ENCODE measurements around the gene SHISA8. TPM values are rescaled to one million over a fixed set of nuclear protein-coding genes. Genes with fewer than 3 reads are reported as not detected.

Gene SHISA8
- total RNA-seq: not detected in 2 replicates

DNA sequence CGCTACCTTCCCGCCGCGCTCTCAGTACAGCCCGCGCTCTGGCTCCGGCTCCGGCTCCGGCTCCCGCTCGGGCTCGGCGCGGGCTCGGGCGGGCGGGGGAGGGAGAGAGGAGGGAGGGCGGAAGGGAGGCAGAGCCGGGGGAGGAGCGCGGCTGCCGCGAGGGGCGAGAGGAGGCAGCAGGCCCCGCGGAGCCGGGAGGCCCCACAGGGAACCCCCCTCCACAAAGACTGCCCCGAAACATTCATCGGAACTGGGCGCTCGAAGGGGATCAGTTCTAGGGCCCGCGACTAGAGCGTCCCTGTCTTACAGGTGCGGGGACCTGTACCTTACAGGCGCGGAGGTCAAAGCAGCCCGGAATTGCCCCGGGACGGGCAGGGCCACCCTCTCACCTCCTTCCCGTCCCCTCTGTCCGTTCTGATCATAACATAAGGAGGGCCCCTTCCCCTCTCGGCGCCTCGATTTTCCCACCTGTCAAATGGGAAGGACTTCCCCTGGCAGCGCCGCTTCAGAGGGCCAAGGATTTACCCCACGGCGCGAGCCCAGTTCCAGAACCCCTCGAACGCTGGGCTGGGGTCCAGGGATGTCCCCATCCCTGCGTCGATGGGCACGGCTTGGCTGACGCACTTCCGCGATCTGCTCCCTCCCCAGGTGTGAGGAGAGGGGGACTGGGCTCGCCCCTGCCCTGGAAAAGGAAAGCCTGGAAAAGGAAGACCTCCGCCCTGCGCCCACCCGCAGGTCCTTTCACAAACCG, at the start of gene SHISA8:
TSS of gene SHISA8 (minus strand) at position 40 of the 751 bp plus-strand sequence. CDS start 407 bp downstream, outside the sequence.

GRCh38 chr22:41951898-41952474, 37.1 kb upstream of the SHISA8 start, which contains the start of gene SMIM45:
Gene SMIM45, plus strand, starts transcription at chr22:41952150.

DNA sequence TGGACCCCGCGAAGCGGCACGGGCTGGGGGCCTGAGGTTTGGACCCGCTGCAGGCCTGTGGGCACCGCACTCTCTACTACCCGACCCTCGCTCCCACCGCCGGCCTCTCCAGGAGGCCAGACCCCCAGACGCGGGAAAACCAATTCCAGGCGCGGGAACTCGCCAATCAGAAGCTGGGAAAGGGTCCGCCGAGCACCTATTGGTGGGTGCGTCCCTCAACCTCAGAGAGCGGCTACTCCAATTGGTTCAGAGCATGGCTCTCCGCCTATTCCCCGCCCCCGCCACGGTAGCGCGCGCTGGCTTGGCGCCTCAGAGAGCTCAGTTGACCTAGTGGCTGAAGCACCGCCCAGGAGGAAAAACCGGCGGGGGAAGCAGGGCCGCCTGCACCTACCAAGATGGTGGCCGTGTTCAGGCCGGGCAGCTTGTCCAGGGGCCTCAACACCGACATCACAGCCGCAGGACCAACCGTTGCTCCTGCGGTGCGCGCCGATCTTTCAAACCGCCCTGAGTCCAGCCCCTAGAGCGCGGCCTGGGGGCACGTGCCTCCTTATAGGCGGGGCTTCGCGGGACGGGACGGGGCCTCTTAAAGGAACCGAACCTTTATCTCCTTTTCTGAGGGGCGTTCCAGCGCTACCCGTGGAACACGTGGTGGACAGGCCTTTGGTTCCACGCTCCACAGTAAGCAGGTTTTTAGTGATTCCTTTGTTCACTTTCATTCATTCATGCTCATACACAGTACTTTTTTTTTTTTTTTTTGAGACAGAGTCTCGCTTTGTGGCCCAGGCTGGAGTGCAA, 32.0 kb upstream of the SHISA8 start, which contains the start of gene CENPM:
TSS of gene CENPM (minus strand) at position 524 of the 795 bp plus-strand sequence. CDS start at position 448, 76 bp downstream.

Other genes with a start within 250 kb of the SHISA8 start
- 149 and 168 TPM in 2 replicates for gene SNU13, start 226.2 kb downstream of the SHISA8 start, total RNA-seq
- gene MEI1, start 215.6 kb downstream of the SHISA8 start, total RNA-seq: 0.13 and 1.1 TPM in 2 replicates
- gene CCDC134, start 114.4 kb downstream of the SHISA8 start, total RNA-seq: 7.0 and 15.3 TPM in 2 replicates
- gene SREBF2, start 82.0 kb downstream of the SHISA8 start, total RNA-seq: 86.9 and 138 TPM in 2 replicates
- gene TNFRSF13C, start 11.7 kb upstream of the SHISA8 start, total RNA-seq: 0.16 and 0.25 TPM in 2 replicates
- gene CENPM, start 32.1 kb upstream of the SHISA8 start, total RNA-seq: 7.1 and 76.3 TPM in 2 replicates
- 0.16 and 0.38 TPM in 2 replicates for gene SEPTIN3, start 54.4 kb upstream of the SHISA8 start, total RNA-seq
- 0.38 TPM in 1 of 2 replicates, not detected in the other for gene WBP2NL, start 83.7 kb upstream of the SHISA8 start, total RNA-seq
- gene NAGA, start 155.7 kb upstream of the SHISA8 start, total RNA-seq: 40.9 and 49.9 TPM in 2 replicates
- 12.5 and 14.3 TPM in 2 replicates for gene PHETA2, start 159.2 kb upstream of the SHISA8 start, total RNA-seq
- gene SMDT1, start 164.6 kb upstream of the SHISA8 start, total RNA-seq: 2.0 and 3.7 TPM in 2 replicates
- gene NDUFA6, start 175.7 kb upstream of the SHISA8 start, total RNA-seq: 36.1 and 45.3 TPM in 2 replicates
- gene CYP2D6, start 215.7 kb upstream of the SHISA8 start, total RNA-seq: 0.51 TPM in 1 of 2 replicates, not detected in the other

Measured in mesangial cell (primary cell).